Gastrocnemius medialis (tissue), 4 donors: ENCODE results near the gene CDKAL1.

Experiments used
- CTCF ChIP-seq, 5 experiments: fragments of 450-650 bp in 3 of 5; fragments of 200-600 bp in 2 of 5; sonication (generic) in 2 of 5; IDR thresholded peaks in 4 of 5; conservative IDR thresholded peaks in 1 of 5; 1 replicate in 4 of 5; 2 replicates in 1 of 5; pipeline ENCODE4 v1.5.1; 2016 to 2019; ENCODE audit warnings: antibody characterized with exemption in 5 of 5, mild to moderate bottlenecking in 3 of 5, moderate library complexity in 3 of 5
- POLR2A ChIP-seq, 2 donors: fragments of 450-650 bp; IDR thresholded peaks; one replicate each; pipeline ENCODE4 v1.6.1; 2017; ENCODE audit warnings: antibody characterized with exemption in 2 of 2, mild to moderate bottlenecking in 2 of 2, moderate library complexity in 2 of 2

- TF ChIP-seq CTCF (IDR thresholded peaks at IDR 0.05 in 4 of 5, conservative IDR thresholded peaks at IDR 0.05 in 1 of 5) (no peak), POLR2A (IDR thresholded peaks at IDR 0.05) (no peak)
Observed at GRCh38 chr6:20599302-20600051, 65.2 kb downstream of the CDKAL1 start.
